ENCODE measurements around the gene PHF20.
"Not testable (repeated sequence)": the region's sequence is repeated elsewhere in the genome, so short reads cannot be mapped to it uniquely, and the experiment has no call there.

Gene PHF20

DNA sequence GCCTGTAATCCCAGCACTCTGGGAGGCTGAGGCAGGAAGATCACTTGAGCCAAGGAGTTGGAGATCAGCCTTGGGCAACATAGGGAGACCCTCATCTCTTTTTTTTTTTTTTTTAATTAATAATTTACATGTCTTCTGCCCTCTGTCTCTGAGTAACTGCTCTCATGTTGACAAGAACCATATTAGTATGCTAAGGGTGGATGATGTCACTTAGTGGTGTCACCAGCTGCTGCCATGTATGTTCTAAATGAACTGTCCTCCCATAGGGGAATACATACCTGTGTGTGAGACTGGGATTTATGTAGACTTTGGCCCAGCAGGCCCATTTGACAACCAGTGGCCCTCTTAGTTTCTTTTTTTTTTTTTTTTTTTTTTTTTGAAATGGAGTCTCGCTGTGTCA, 116.8 kb downstream of the PHF20 start:
- DNase-seq: no peak

GRCh38 chr20:35891375-35891774, 119.6 kb downstream of the PHF20 start:
- DNase-seq: no peak

DNA sequence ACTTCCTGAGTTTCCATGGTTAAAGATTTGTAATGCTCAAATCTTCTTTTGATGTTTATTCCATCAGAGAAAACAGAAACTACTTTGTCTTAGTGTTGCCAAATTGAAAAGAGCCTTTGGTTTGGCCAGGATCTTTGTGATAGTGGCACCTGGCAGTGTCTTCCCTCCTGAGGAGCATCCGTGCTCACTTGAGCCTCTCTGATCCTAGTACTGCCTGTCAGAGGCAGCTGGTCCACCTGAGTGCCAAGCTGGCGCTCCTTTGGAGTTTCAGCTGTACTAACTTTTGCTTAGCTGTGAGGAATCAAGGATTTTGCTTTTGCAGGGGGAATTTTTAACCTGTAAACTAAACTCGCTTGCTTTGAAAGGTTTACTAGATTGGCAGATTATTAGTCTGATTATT, 121.1 kb downstream of the PHF20 start:
- no peak for DNase-seq

DNA sequence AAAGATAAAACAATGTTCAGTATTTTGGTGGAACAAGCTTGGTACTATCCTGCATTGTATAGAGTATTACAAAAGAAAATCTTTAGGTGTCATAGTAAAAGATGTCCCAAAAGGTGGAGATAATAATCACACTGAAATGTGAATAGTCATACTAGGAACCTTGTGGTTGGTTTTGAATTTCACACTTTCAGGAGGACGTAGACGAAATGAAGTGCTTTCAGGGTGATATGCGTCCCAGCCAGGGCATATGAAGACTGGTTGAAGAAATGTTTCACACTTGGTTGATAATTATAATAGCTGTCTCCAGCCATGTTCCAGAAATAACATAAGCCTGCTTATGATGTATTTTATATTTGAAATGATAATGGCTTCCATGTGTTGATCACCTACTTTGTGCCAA, 122.1 kb downstream of the PHF20 start:
- no peak for DNase-seq

DNA sequence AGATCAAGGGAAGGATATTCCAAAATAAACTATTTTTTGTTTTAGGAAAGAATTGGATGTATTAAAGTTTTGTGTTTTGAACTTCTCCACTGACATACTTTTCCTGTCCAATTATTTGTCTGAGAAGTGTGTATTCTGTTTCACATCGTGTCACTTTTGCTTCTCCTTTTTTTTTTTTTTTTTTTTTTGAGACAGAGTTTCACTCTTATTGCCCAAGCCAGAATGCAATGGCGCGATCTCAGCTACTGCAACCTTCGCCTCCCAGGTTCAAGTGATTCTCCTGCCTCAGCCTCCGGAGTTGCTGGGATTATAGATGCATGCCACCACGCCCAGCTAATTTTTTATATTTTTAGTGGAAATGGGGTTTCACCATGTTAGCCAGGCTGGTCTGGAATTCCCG, 123.7 kb downstream of the PHF20 start:
- DNase-seq: not testable (repeated sequence)

DNA sequence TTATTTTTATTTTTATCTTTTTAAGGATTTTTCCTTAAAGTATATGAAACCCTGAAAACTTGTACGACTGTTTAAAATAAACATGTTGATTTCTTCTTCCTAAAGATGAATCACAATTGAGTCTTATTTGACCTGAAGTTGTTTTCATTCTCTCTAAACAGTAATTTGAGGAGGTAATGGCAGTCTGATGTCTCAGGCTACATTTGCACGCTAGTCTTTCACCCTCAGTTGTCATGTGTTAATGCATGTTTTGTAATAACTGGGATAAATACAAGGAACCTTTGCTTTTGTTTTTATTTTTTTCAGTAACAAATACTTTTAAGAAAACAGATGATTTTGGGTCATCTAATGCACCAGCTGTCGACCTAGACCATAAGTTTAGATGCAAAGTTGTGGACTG, 127.2 kb downstream of the PHF20 start:
- no peak for DNase-seq

GRCh38 chr20:35901230-35901629, 129.4 kb downstream of the PHF20 start:
- DNase-seq: not testable (repeated sequence)

DNA sequence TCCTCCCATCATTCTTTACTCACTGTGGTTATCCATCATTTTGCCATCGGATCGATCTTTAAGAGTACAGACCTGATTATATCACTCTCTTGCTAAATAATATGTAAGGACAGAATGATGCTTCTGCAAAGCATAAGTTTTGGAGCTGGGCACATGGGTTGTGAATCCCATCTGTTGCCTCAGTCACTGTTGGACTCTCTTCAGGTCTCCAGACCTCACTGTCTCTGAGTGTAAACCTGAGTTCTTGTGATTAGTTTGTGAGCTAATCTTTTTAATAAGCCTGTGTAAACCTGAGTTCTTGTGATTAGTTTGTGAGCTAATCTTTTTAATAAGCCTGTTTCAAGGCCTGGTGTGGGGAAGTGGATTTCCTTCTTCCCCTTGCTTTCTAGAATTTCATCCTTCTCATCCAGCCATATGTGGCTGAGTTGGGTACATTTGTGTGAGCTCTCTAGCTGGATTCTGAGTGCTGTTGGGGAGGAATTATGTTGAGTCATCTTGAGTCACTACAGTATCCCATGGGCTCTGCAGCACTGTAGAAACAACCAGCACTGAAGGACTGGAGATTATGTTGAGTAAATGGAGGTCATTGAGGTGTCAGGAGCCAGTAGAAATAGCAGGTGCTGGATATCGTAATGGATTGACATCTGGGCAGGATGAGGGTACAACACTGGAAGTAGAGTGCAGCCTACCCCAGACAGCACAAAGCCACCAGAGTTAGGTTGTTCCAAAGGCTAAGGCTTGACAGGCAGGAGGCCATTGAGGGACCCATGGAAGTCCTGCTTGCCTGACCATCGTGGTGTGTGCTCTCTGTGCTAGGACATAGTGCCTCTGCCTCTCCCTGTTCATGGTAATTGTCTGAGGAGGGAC, 130.1 kb downstream of the PHF20 start:
- no peak for DNase-seq

DNA sequence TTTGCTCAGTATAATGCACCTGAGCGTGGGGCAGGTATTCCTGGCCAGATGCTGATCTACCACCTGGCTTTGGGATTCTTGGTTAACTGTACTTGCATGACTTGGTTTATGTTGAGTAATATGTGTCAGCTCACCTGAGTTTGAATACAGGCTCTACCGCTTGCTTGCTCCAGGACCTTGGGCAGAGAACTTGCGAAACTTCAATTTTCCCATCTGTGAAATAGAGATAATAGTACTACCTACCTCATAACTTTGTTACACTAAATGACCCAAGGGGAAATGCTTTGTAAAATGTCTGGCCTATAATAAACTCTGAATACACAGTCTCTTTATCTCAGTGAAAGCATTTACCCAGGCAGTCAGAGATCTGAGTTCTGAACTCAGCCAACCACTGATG, 130.7 kb downstream of the PHF20 start:
- DNase-seq: no peak

GRCh38 chr20:35903843-35904242, 132.0 kb downstream of the PHF20 start:
- no peak for DNase-seq

- no peak for DNase-seq
These were observed 133.3 kb downstream of the PHF20 start for GRCh38 chr20:35904982-35905663.

DNA sequence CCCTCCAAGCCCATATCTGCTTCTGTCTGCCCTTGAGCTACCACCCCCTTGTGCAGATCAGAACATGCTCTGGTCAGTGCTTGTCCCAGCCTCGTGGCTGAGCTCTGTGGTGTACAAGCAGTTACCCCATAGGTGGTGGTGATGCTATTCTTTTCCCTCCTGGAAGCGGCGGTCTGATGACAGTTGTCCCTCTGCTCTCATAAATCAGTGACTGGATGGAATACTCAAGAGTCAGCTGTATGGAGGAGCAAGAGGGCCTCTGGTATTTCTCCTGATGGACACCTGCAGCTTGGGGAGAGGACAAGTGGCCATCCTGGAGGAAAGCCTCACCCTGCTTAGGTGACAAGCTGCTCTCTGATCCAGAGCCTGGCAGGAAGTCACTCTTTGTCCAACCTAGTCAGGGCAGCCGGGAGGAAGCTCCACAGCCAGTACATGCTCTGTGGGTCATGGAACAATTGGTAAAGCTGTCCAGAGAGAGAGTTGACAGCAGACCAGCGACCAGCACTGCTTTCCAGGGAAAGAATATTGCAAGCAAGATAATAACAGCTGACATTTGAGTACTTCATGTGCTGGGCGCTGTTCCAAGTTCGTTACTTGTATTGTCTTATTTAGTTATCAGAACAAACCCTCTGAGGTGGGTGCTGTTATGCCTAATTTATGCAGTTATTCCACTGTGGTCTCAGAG, 135.3 kb downstream of the PHF20 start:
- no peak for DNase-seq

DNA sequence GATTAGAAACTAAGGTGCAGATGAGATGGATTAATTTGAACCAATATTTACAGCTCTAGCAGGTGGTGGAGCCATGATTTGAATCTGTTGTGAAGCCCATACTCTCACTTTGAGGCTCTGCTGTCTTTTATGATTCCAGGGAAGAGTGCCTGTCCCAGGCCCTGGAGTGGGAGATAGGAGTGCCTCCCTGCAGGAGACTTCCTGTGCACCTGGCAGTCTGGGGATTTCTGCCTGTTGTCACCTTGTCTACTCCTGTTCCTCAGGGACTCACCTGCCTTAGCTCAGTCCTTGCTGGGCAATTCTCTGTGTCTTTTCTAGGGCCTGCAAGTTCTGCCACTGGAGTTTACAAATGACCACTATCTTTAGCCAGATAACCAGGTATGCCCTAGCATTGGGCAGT, 136.2 kb downstream of the PHF20 start:
- DNase-seq: no peak

DNA sequence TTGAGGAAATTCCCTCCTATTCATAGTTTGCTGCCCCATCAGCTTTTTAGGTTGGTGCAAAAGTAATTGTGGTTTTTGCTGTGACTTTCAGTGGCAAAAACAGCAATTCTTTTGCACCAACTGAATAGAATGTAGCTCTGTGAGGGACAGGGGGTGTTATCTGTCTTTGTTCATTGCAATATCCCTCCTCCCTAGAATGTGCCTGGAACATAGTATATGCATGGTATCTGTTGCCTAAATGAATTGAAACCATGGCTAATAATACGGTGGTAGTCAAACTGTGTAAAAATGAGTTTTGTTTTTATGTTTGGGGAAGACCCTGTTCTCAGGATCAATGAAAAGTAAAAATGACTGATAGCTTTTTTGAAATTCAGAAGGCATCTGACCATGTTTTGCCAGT, 137.4 kb downstream of the PHF20 start:
- DNase-seq: no peak

DNA sequence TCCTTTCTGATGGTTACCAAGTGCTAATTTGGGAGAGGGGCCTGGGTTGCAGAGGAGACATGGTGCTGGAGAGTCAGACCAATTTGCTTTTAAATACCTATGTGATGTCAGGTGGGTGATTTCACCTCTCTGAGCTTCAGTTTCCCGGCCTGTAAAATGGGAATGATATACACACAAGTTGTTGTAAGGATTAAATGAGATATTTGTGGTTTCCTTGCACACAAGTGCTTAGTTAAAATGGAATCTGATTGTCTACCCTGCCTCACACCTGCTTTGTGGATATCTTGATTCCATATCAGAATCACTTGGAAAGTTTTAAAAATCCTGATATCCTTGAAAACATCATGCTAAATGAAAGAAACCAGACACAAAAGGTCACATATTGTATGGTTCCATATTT, 138.0 kb downstream of the PHF20 start:
- DNase-seq: no peak

DNA sequence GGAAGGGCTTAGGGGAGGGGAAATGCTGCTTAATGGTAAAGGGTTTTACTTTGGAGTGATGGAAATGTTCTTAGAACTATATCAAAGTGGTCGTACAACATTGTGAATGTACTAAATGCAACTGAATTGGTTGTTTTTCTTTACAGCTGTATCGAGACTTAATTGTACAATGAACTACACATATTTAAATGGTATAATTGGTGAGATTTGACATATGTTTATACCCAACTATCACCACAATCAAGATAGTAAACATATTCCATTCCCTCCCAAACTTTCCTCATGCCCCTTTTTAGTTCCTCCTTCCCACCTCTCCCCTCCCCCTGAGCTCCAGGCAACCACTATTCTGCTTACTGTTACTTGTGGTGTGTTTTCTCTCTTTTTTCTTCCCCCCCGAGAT, 138.4 kb downstream of the PHF20 start:
- no peak for DNase-seq

DNA sequence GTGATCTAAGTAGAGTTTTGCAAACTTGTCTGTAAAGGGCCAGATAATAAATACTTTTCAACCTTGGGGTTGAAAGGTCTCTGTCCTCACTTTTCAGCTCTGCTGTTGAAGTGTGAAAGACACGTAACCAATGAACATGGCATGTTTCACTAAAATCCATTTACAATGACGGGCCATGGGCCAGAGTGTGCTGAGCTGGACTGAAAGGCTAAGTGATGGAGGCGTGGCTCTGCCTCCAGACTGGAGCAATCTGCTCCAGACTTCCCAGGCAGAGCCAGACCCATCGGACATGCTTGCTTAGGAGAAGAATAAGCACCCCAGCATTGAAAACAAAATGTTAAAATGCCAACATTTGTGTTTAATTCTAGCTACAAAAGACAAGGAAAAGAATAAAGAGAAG, 141.1 kb downstream of the PHF20 start:
- no peak for DNase-seq

GRCh38 chr20:35917077-35917476, 145.3 kb downstream of the PHF20 start:
- no peak for DNase-seq

- DNase-seq: no peak
These were observed 146.2 kb downstream of the PHF20 start for GRCh38 chr20:35918021-35918420.

- no peak for DNase-seq
These were observed 148.7 kb downstream of the PHF20 start for GRCh38 chr20:35920523-35920922.

GRCh38 chr20:35929301-35929700, 157.5 kb downstream of the PHF20 start:
- DNase-seq: no peak

DNA sequence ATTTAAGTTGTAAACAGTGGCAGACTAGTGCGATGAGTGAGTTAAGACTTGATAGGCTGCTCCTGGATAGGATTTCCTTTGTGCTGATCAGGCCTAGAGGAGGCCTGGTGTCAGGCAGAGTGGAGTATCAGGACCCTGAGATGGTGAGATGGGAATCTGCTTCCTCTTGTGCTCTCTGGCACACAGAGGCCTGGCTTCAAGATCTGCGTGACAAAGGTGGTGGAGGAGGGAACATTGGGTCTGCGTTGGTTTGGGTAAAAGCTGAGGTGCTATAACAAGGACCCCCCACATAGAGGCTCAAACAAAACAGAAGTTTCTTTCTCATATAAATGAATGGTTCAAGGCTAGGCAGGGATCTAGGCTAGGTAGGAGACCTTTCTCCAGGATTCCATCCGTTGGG, 162.2 kb downstream of the PHF20 start:
- DNase-seq: no peak

GRCh38 chr20:35939264-35939663, 167.4 kb downstream of the PHF20 start:
- no peak for DNase-seq

DNA sequence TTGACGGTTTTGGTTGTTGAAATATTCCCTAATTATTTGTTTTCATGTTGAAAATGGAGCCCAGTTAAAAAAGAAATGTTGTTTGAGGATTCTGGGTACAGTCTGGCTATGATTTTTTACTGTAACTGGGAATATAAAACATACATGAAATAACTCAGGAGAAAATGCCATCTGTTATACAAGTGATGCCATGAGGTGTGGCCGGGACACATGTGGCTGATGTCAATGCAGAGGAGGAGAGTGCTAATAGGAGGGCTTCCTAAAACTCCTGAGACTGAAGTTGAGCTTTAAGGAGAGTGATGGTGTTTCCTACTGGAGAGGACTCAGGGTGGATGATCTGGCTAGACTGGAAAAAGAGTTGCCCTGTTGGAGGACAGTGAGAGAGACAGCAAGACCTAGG, 169.8 kb downstream of the PHF20 start:
- no peak for DNase-seq
